Embryonic facial prominence (tissue), 1 donor: ENCODE results near the gene CRYZL1.
"Not testable (repeated sequence)": the region's sequence is repeated elsewhere in the genome, so short reads cannot be mapped to it uniquely, and the experiment has no call there.

Experiments used
- DNase-seq: peaks from one replicate; pipeline ENCODE4 v3.0.0-alpha.2; 2016; ENCODE audit errors: extremely low spot score

The CRYZL1 gene

GRCh38 chr21:33641352-33642026 is at the start of gene CRYZL1:
Gene CRYZL1 (minus strand): TSS chr21:33641741. CDS start chr21:33631551, 10,190 bp downstream.
- peak; percentile 98 for DNase-seq

GRCh38 chr21:33690874-33691273 is 49.3 kb upstream of the CRYZL1 start:
- no peak for DNase-seq

GRCh38 chr21:33688353-33688752 is 46.8 kb upstream of the CRYZL1 start:
- DNase-seq = no peak

GRCh38 chr21:33687634-33688033 is 46.1 kb upstream of the CRYZL1 start:
- DNase-seq = no peak

- no peak for DNase-seq
Measured at GRCh38 chr21:33686386-33686785, 44.8 kb upstream of the CRYZL1 start.

- DNase-seq = no peak
Measured at GRCh38 chr21:33685613-33686197, 44.2 kb upstream of the CRYZL1 start.

- DNase-seq = no peak
Measured at GRCh38 chr21:33684923-33685560, 43.5 kb upstream of the CRYZL1 start.

GRCh38 chr21:33684068-33684467 is 42.5 kb upstream of the CRYZL1 start:
- DNase-seq = no peak

GRCh38 chr21:33682992-33683627 is 41.6 kb upstream of the CRYZL1 start:
- no peak for DNase-seq

- no peak for DNase-seq
Measured at GRCh38 chr21:33680870-33681269, 39.3 kb upstream of the CRYZL1 start.

GRCh38 chr21:33677450-33677849 is 35.9 kb upstream of the CRYZL1 start:
- DNase-seq = no peak

- DNase-seq = not testable (repeated sequence)
Measured at GRCh38 chr21:33676666-33677065, 35.1 kb upstream of the CRYZL1 start.

GRCh38 chr21:33674226-33674625 is 32.7 kb upstream of the CRYZL1 start:
- DNase-seq = no peak

GRCh38 chr21:33673473-33673872 is 31.9 kb upstream of the CRYZL1 start:
- no peak for DNase-seq

- no peak for DNase-seq
Measured at GRCh38 chr21:33670076-33670978, 28.8 kb upstream of the CRYZL1 start.

GRCh38 chr21:33668620-33669019 is 27.1 kb upstream of the CRYZL1 start:
- DNase-seq = no peak

GRCh38 chr21:33668180-33668579 is 26.6 kb upstream of the CRYZL1 start:
- DNase-seq = no peak

- no peak for DNase-seq
Measured at GRCh38 chr21:33667636-33668035, 26.1 kb upstream of the CRYZL1 start.

GRCh38 chr21:33666153-33666552 is 24.6 kb upstream of the CRYZL1 start:
- DNase-seq = no peak

GRCh38 chr21:33664135-33664534 is 22.6 kb upstream of the CRYZL1 start:
- no peak for DNase-seq

GRCh38 chr21:33663241-33663640 is 21.7 kb upstream of the CRYZL1 start:
- DNase-seq = no peak

- DNase-seq = no peak
Measured at GRCh38 chr21:33662046-33662445, 20.5 kb upstream of the CRYZL1 start.
